H54 (cell line): ENCODE results near the gene EMP2.

ENCODE experiments used
- DNase-seq: peaks from one replicate; pipeline ENCODE4 v3.0.0; 2011; ENCODE audit warnings: low spot score, mixed read lengths; ENCODE audit not compliant: insufficient read length
- FAIRE-seq: peaks from 3 replicates; lab custom pipeline; 2011; peaks lifted over from hg19 to GRCh38; lab: Jason Lieb, UNC
- POLR2A ChIP-seq: IDR thresholded peaks from 2 replicates; pipeline ENCODE4 v1.6.1; 2011; ENCODE audit warnings: low read depth, mild to moderate bottlenecking, low read length

Gene EMP2

GRCh38 chr16:10601444-10602408 lies 21.3 kb upstream of the EMP2 start:
- FAIRE-seq (no peak), DNase-seq (no peak)
- no peak for TF ChIP-seq POLR2A

DNA sequence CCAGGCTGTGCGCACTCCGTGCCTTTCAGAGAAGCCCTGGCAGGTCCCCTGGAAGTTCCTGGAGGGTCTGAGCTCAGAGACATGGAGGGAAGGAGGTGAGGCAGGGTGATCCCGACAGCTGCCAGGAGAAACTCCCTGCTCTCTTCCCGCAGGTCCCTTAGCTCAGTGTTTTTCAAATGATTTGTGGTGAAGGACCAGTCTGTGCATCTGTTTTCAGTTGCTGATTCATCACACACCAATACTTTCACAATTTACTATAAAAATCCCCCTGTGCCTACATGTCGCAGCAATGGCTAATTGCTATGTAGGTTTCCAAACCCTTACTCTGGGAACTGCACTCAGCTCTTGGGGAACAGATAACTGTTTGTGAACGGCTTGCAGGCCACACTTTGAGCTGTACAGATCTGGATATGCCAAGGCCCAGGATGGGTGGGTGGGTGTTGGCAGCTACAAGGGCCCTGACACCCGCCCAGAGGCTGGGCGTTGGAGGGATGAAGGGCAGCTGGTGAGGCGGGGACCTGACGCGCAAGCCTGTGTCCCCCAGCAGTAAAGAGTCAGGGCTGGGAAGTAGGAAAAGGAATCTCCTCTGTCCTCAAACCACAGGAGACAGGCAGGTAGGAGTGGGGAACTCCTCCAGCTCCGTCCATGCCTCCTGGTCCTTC lies 20.5 kb upstream of the EMP2 start:
- no peak for TF ChIP-seq POLR2A
- no peak for DNase-seq
- no peak for FAIRE-seq

- no peak for FAIRE-seq
- no peak for DNase-seq
- no peak for TF ChIP-seq POLR2A
Measured at GRCh38 chr16:10599626-10600025, 19.2 kb upstream of the EMP2 start.

DNA sequence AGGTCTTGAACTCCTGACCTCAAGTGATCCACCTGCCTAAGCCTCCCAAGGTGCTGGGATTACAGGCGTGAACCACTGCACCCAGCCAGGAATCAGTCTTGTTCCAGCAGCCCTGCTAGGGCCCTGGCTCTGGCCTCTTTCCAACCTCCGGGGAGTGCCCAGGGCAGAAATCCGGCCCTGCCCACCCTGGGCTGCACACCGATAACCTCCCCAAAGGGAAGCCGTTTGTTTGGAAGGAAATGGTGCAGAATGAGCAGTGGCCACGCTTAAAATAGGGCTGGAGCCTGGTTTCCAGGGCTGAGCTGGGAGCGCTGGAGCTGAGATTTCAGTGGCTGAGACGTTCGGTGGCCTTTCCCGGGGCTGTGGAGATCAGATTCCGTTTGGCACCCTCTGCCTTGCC lies 17.8 kb upstream of the EMP2 start:
- DNase-seq (no peak), FAIRE-seq (no peak)
- TF ChIP-seq POLR2A, result no peak

DNA sequence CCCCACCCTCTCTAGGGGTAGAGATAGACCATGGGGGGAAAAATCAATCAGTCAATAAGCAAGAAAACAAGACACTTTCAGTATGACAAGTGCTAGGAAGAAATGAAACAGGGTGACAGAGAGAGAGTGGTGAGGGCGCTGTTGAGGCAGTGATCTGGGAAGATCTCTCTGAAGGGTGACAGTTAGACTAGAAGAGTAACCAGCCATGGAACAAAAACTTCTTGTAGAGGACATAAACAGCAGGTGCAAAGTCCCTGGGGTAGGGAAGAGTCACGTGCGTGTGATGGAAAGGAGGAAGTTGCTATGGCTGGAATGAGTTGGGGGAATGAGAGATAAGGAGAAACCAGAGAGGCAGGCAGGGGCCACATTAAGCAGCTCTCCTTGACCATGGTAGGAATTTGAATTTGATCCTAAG lies 16.8 kb upstream of the EMP2 start:
- FAIRE-seq, result no peak
- no peak for TF ChIP-seq POLR2A
- DNase-seq, result no peak

DNA sequence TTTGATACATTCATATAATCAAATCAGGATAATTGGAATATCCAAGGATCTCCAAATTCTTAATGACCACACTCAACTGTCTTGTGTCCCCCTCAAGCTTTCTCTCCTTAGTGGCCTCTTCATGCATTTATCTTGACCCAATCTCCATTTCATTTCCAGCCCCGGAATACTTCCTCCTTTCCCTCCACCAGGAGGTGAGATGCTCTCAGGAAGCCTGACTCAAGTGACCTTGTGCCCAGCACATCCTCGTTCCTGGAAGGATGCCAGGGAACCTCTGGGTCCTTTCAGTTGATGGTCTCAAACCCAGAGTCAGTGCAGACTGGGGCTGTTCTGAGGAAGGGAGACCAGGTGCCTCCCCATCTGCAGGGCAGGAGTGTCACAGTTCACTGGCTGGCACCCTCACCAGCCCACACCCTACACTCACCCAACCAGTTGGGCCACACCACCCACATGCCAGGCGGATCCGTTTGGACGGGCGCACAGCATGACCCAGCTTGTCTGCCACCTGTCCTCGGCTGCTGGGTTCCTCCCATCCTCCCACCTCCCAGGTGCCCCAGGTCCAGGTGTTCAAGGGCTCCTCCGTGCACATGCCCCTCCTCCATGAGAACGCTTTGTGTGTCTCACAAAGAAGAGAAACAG lies 14.0 kb upstream of the EMP2 start:
- FAIRE-seq (no peak), DNase-seq (no peak)
- no peak for TF ChIP-seq POLR2A

DNA sequence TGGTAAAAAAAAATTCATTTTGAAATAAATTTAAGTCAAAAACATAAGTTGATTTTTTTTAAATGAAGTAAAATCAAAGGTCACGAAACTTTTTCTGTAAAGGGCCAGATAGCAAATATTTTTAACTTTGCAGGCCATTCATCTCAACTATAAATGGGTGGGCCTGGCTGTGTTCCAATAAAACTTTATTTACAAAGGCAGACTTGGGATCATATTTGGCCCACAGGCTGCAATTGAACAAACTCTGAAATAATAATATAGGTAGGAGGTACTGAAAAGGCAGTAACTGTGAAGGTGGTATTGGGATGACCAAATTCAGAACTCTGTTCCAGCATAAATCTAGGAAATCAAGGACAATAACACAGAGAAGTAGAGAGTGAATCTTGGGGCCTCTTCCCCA lies 12.2 kb upstream of the EMP2 start:
- no peak for FAIRE-seq
- no peak for TF ChIP-seq POLR2A
- no peak for DNase-seq

- no peak for DNase-seq
- FAIRE-seq, result no peak
- TF ChIP-seq POLR2A, result no peak
Measured at GRCh38 chr16:10590342-10590741, 9.9 kb upstream of the EMP2 start.

DNA sequence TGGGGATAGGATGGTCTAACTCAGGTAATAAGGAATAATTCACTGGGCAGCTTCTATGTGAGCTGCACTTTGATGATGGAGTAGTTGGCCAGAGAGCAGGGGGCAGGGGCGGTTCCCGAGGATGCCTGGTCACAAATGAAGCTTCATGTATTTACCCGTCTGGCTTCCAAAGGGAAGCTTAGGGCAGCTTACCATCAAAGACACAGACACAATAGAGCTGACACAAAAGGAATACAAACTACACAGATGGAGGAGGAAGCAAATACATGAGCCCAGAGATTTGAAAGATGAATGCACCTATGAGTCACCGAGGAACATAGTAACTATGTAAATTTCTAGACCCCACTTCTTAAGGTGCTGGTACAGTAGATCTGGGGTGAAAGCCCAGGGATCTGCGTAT lies 8.7 kb upstream of the EMP2 start:
- FAIRE-seq, result no peak
- DNase-seq, result no peak
- TF ChIP-seq POLR2A, result no peak

- DNase-seq (no peak), FAIRE-seq (no peak)
- TF ChIP-seq POLR2A, result no peak
Measured at GRCh38 chr16:10587622-10588021, 7.2 kb upstream of the EMP2 start.

DNA sequence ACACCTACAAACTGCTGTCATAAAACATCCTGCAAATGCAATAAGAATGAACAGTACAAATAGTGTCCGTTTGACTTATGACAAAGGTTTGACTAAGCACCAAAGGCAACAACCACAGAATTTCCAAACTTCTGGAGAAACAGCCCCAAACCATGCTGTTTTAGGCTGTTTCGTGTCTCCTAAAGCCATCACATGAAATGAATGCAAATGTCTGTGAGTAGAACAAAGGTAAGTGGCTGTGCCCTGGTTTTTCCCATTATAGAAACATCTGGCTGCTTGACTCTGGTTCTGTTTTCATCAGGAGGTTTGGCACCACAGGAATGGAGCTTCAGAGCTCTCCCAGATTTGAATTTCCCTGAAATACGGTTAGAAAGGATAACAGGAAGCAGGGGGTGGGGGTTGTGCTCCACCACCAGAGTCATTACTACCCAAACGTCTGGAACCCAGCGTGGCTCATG lies 4.6 kb upstream of the EMP2 start:
- FAIRE-seq (no peak), DNase-seq (no peak)
- TF ChIP-seq POLR2A, result no peak

DNA sequence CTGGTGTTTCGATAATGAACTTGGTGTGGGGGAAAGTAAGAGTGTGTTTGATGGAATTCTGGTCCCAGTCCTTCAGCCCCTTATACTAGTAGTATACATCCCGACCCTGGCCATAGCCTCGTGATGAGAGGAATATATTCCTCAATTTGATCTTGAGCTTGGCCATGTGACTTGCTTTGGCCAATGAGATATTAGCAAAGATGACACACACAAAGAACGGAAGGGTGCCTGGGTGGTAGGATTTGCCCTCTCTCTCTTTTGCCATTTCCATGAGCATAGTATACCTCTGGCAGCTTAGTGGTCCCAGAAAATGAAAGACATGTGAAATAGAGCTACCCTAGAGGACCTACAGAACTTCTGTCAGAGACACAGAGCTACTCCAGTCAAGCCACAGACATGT lies 2.9 kb upstream of the EMP2 start:
- DNase-seq, result no peak
- no peak for FAIRE-seq

GRCh38 chr16:10581507-10581906 lies 1.1 kb upstream of the EMP2 start:
- FAIRE-seq (no peak), DNase-seq (no peak)
- TF ChIP-seq POLR2A, result no peak

More for the DNA sequence above, 2.9 kb upstream of the EMP2 start:
- no peak for TF ChIP-seq POLR2A

DNA sequence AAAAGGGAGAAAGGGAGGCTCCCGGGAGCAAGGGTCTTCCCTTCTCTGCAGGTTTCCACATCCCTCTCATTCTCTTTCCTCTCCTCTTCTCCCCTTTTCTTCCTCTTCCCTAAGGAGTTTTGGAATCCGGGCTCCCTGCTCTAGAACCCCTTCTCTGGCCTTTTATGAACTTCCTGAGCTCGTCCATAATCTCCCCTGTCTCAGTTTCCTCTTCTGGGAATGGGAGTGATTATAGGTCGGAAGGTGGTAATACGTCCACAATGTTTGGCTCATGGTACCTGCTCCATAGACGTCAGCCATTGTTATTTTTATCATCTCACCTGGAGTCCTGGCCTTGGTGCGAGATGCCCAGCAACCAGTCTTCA lies 467 bp upstream of the EMP2 start:
- FAIRE-seq (no peak), DNase-seq (no peak)
- TF ChIP-seq POLR2A, result no peak
